ENCODE measurements around the gene C1QTNF5.

C1QTNF5 gene

DNA sequence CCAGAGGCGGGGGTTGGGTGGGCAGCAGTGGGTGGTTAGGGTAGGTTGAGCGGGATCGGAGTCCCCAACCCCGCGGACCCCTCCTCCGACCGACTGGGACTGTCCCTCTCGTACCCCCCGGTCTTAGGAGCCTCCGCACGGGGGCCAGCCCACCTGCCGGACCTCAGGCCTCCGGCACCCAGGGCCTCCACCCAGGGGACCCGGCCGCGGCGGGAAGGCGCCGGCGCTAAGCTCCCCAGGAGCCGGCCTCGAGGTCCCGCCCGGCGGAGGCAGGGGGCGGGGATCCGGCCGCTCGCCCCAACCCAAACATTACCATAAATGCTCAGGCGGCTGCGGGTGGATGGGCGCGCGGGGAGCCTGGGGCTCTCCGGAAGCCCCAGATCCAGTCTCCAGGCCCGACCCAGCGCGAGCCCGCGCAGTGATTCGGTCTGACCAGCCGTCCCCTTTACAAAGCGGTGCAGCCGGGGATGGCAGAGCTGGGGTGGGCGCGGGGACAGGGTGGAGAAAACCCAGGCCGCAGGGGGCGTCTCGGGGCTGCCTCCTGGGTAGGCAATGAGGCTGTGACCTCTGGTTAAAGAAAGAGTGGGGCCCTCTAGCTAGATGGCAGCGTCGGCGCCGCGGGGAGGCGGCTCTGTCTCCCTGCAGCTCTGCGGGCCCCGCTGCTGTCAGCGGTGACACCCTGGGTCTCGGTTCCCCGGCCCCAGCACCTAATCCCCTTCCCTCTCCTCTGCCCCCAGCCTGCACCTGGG lies 19.7 kb downstream of the C1QTNF5 start:
- H3K27ac ChIP-seq = peak overlapping the region; percentile 70
- no peaks in the 10 kb centered on the region for H3K79me2 ChIP-seq

DNA sequence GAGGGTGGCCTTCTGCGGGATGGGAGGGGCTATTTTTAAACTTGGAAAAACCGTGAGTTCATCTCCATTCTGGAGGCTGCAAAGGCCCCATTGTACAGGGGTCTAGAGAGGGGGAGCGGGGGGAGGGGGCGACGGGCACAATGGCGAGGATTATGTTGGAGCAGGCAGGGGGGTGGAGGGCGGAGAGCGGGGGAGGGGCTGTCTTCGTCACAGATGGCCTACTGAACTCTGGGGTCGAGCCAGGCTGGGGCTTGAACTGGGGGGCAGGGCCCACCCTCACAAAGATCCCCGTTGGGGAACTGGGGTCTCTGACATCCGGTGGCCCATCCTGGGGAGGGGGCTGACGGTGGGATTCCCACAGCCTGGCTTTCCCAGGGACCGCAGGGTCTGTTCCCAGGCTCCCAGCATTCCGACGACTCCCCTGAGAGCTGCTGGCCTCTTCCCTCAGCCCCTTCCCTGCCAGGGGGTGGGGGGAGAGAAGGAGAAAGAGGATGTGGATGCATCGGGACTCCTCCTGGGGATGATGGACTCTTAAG lies 20.4 kb downstream of the C1QTNF5 start:
- Histone ChIP-seq H3K4me2 (ENCODE audit: low read length) (peak overlapping the region; percentile 75), H3K4me3 (ENCODE audit: low read depth, low read length) (peak overlapping the region; percentile 44), H3K36me3 (ENCODE audit: control insufficient read depth, insufficient read depth, low read length) (no peaks in the 10 kb centered on the region), H3K9ac (no peak overlapping the region), H2AFZ (peak overlapping the region; percentile 88), H3K4me1 (peaks cover 4% of the 10 kb centered on the region), H3K9me3 (ENCODE audit: control insufficient read depth, low read length) (no peaks in the 10 kb centered on the region), H3K79me2 (no peaks in the 10 kb centered on the region), H3K27me3 (ENCODE audit: control insufficient read depth, insufficient read depth, low read length) (no peaks in the 10 kb centered on the region), H3K27ac (peak overlapping the region; percentile 70)
- TF ChIP-seq CTCF (IDR thresholded peaks at IDR 0.05) = no peak

More for the DNA sequence above, 19.7 kb downstream of the C1QTNF5 start:
- Histone ChIP-seq H3K9me3 (ENCODE audit: control insufficient read depth, low read length) (no peaks in the 10 kb centered on the region), H3K4me2 (ENCODE audit: low read length) (peak overlapping the region; percentile 75), H3K4me1 (peaks cover 4% of the 10 kb centered on the region), H3K27me3 (ENCODE audit: control insufficient read depth, insufficient read depth, low read length) (no peaks in the 10 kb centered on the region), H3K4me3 (ENCODE audit: low read depth, low read length) (peak overlapping the region; percentile 44), H3K36me3 (ENCODE audit: control insufficient read depth, insufficient read depth, low read length) (no peaks in the 10 kb centered on the region), H3K9ac (no peak overlapping the region), H2AFZ (peak overlapping the region; percentile 88)
- no peak for TF ChIP-seq CTCF (IDR thresholded peaks at IDR 0.05)

DNA sequence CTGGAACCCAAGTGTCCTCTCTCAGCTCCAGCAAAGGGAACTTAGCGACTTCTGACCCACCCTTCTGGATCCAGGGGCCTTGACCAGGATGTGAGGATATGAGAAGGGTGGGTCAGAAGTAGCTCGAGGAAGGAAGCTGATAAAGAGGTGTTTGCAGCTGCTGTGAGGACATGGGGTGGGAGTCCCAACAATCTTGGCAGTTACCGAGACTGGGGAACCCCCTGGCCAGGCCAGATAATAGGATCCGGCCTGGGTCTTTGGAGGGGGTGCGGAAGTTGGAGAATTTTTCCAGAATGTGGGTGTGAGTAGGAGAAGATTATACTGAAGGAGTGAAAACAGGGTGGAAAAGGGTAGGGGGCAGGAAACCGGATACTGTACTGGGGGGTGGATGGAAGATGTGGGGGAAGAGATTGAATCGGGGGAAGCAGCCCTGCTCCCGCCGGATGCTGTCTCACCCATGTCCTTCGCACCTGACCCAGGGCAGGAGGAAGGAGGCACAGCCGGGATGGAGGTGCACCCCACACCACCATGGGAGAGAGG lies 20.9 kb downstream of the C1QTNF5 start:
- Histone ChIP-seq H3K9ac (no peak overlapping the region), H3K79me2 (no peaks in the 10 kb centered on the region), H3K4me1 (peaks cover 4% of the 10 kb centered on the region), H3K9me3 (ENCODE audit: control insufficient read depth, low read length) (no peaks in the 10 kb centered on the region), H3K27ac (peak overlapping the region; percentile 70), H3K27me3 (ENCODE audit: control insufficient read depth, insufficient read depth, low read length) (no peaks in the 10 kb centered on the region), H2AFZ (no peak overlapping the region), H3K4me3 (ENCODE audit: low read depth, low read length) (no peak overlapping the region), H3K4me2 (ENCODE audit: low read length) (no peak overlapping the region), H3K36me3 (ENCODE audit: control insufficient read depth, insufficient read depth, low read length) (no peaks in the 10 kb centered on the region)
- TF ChIP-seq CTCF (IDR thresholded peaks at IDR 0.05) = no peak

GRCh38 chr11:119319136-119319699 lies 21.5 kb downstream of the C1QTNF5 start:
- no peak overlapping the region for H3K9ac ChIP-seq
- H3K27me3 ChIP-seq (ENCODE audit: control insufficient read depth, insufficient read depth, low read length) = no peaks in the 10 kb centered on the region
- no peak overlapping the region for H3K4me2 ChIP-seq (ENCODE audit: low read length)
- peak overlapping the region; percentile 70 for H3K27ac ChIP-seq
- TF ChIP-seq CTCF (IDR thresholded peaks at IDR 0.05) = no peak
- no peaks in the 10 kb centered on the region for H3K9me3 ChIP-seq (ENCODE audit: control insufficient read depth, low read length)
- no peak overlapping the region for H3K4me3 ChIP-seq (ENCODE audit: low read depth, low read length)
- no peaks in the 10 kb centered on the region for H3K36me3 ChIP-seq (ENCODE audit: control insufficient read depth, insufficient read depth, low read length)
- H3K79me2 ChIP-seq = no peaks in the 10 kb centered on the region
- H2AFZ ChIP-seq = no peak overlapping the region
- peaks cover 4% of the 10 kb centered on the region for H3K4me1 ChIP-seq
